IMR-90 (cell line): Measurements from ENCODE around the gene CHCHD4. TPM values are rescaled to one million over a fixed set of nuclear protein-coding genes. Genes with fewer than 3 reads are reported as not detected.

Experiments used
- ATAC-seq: fragments of 200-7000 bp; cut with Tn5 transposase; 2 replicates; pipeline ENCODE4 v1.9.1; 2020; ENCODE audit warnings: low read depth, mild to moderate bottlenecking, moderate library complexity
- BruUV-seq: library from RNA; stranded (reverse); fragments of 400-500 nt; replicated peaks from 2 replicates; lab custom pipeline; 2021; lab: Mats Ljungman, UMichigan
- CTCF ChIA-PET: fragments of 300-600 bp; formaldehyde crosslinking; extraction: SDS; loops from one replicate; lab custom pipeline; 2021; ENCODE audit warnings: antibody characterized with exemption; lab: Yijun Ruan, JAX
- POLR2A ChIA-PET: fragments of 300-600 bp; sonication (Branson Sonifier 250); formaldehyde crosslinking; loops from one replicate; lab custom pipeline; 2022; ENCODE audit warnings: antibody characterized with exemption; ENCODE audit not compliant: unreplicated experiment; lab: Charles Lee
- DNase-seq: peaks from one replicate; pipeline ENCODE4 v3.0.0; 2013
- H2AFZ ChIP-seq: replicated peaks from 2 replicates; pipeline ENCODE3; 2013; ENCODE audit warnings: low read length, mild to moderate bottlenecking; ENCODE audit not compliant: poor library complexity
- H2AK5ac ChIP-seq: 2 replicates; pipeline ENCODE4 v1.6.1; 2013; ENCODE audit warnings: low read depth, low read length, inconsistent platforms
- H2AK9ac ChIP-seq: replicated peaks from 2 replicates; pipeline ENCODE3; 2013; ENCODE audit warnings: mild to moderate bottlenecking, low read depth, low read length, moderate library complexity; ENCODE audit not compliant: poor library complexity
- H2BK120ac ChIP-seq: 2 replicates; pipeline ENCODE4 v1.6.1; 2013; ENCODE audit warnings: low read depth, low read length, inconsistent platforms
- H2BK15ac ChIP-seq: 3 replicates; pipeline ENCODE4 v1.6.1; 2013; ENCODE audit warnings: low read depth, low read length, inconsistent platforms
- H2BK20ac ChIP-seq: 2 replicates; pipeline ENCODE4 v1.6.1; 2013; ENCODE audit warnings: low read depth, mild to moderate bottlenecking, inconsistent platforms, low read length, moderate library complexity
- H2BK5ac ChIP-seq: 2 replicates; pipeline ENCODE4 v1.6.1; 2013; ENCODE audit warnings: mild to moderate bottlenecking, low read depth, low read length, inconsistent platforms; ENCODE audit not compliant: poor library complexity, severe bottlenecking
- H3K14ac ChIP-seq: replicated peaks from 2 replicates; pipeline ENCODE4 v1.6.1; 2013; ENCODE audit warnings: low read depth, low read length, inconsistent platforms
- H3K18ac ChIP-seq: 2 replicates; pipeline ENCODE4 v1.6.1; 2013; ENCODE audit warnings: low read depth, low read length, control low read depth
- H3K23ac ChIP-seq: 2 replicates; pipeline ENCODE4 v1.6.1; 2013; ENCODE audit warnings: low read depth, low read length, inconsistent platforms
- H3K27ac ChIP-seq: 2 replicates; pipeline ENCODE4 v1.5.1; 2013; ENCODE audit warnings: mild to moderate bottlenecking, control low read depth, low read length; ENCODE audit not compliant: insufficient read depth
- H3K27me3 ChIP-seq: 2 replicates; pipeline ENCODE4 v1.6.1; 2013; ENCODE audit warnings: low read length; ENCODE audit not compliant: control insufficient read depth, insufficient read depth
- H3K36me3 ChIP-seq: 2 replicates; pipeline ENCODE4 v1.6.1; 2013; ENCODE audit warnings: low read length, mixed read lengths; ENCODE audit not compliant: control insufficient read depth, insufficient read depth
- H3K4ac ChIP-seq: 2 replicates; pipeline ENCODE4 v1.6.1; 2013; ENCODE audit warnings: low read depth, low read length, inconsistent platforms
- H3K4me1 ChIP-seq: 2 replicates; pipeline ENCODE4 v1.6.1; 2013; ENCODE audit warnings: low read length, mixed read lengths; ENCODE audit not compliant: control insufficient read depth, insufficient read depth
- H3K4me2 ChIP-seq: 2 replicates; pipeline ENCODE4 v1.6.1; 2013; ENCODE audit warnings: low read depth, mild to moderate bottlenecking, control low read depth, low read length, moderate library complexity
- H3K4me3 ChIP-seq: 2 replicates; pipeline ENCODE4 v1.5.1; 2013; ENCODE audit warnings: low read depth, mild to moderate bottlenecking, control low read depth, low read length, moderate library complexity; ENCODE audit not compliant: insufficient read depth
- H3K56ac ChIP-seq: 2 replicates; pipeline ENCODE4 v1.6.1; 2013; ENCODE audit warnings: low read length, inconsistent platforms; ENCODE audit not compliant: insufficient read depth; ENCODE audit errors: extremely low read depth
- H3K79me1 ChIP-seq, 2 experiments: 2 replicates each; pipeline ENCODE4 v1.6.1; 2013; ENCODE audit warnings: low read length in 2 of 2, inconsistent platforms in 1 of 2, low read depth in 1 of 2
- H3K9ac ChIP-seq: 2 replicates; pipeline ENCODE4 v1.6.1; 2013; ENCODE audit warnings: low read depth, low read length, control low read depth
- H3K9me1 ChIP-seq: 2 replicates; pipeline ENCODE4 v1.6.1; 2013; ENCODE audit warnings: low read length, inconsistent platforms; ENCODE audit not compliant: insufficient read depth
- H3K9me3 ChIP-seq: 2 replicates; pipeline ENCODE4 v1.6.1; 2013; ENCODE audit warnings: low read length; ENCODE audit not compliant: control insufficient read depth, insufficient read depth
- H4K20me1 ChIP-seq: 2 replicates; pipeline ENCODE4 v1.6.1; 2013; ENCODE audit warnings: low read length, inconsistent platforms; ENCODE audit not compliant: insufficient read depth
- H4K5ac ChIP-seq: 2 replicates; pipeline ENCODE4 v1.6.1; 2013; ENCODE audit warnings: mild to moderate bottlenecking, low read depth, low read length, control low read depth
- H4K8ac ChIP-seq, 2 experiments: 2 replicates each; pipeline ENCODE4 v1.6.1; 2013; ENCODE audit warnings: low read depth in 2 of 2, low read length in 2 of 2, control low read depth in 1 of 2, inconsistent platforms in 1 of 2
- H4K91ac ChIP-seq: 2 replicates; pipeline ENCODE4 v1.6.1; 2013; ENCODE audit warnings: low read depth, low read length, inconsistent platforms; ENCODE audit not compliant: insufficient read depth
- BHLHE40 ChIP-seq: fragments of 150-350 bp; IDR thresholded peaks from 2 replicates; pipeline ENCODE4 v1.6.1; 2016; ENCODE audit warnings: mild to moderate bottlenecking, low read depth, low read length
- CHD1 ChIP-seq: IDR thresholded peaks from 2 replicates; pipeline ENCODE4 v1.6.1; 2012; ENCODE audit warnings: low read depth, low read length, improper control_type of control experiment
- CTCF ChIP-seq: conservative IDR thresholded peaks from 2 replicates; pipeline ENCODE4 v1.5.1; 2012; ENCODE audit warnings: mild to moderate bottlenecking, low read depth, low read length, improper control_type of control experiment
- ELK1 ChIP-seq: fragments of 150-350 bp; IDR thresholded peaks from 2 replicates; pipeline ENCODE4 v1.6.1; 2016; ENCODE audit warnings: low read depth, mild to moderate bottlenecking, low read length, moderate library complexity, borderline replicate concordance
- MAFK ChIP-seq: IDR thresholded peaks from 2 replicates; pipeline ENCODE4 v1.6.1; 2012; ENCODE audit warnings: low read depth, low read length, improper control_type of control experiment
- MAZ ChIP-seq: IDR thresholded peaks from 2 replicates; pipeline ENCODE4 v1.6.1; 2012; ENCODE audit warnings: low read depth, mild to moderate bottlenecking, low read length, improper control_type of control experiment, moderate library complexity, borderline replicate concordance
- MXI1 ChIP-seq: IDR thresholded peaks from 2 replicates; pipeline ENCODE4 v1.6.1; 2012; ENCODE audit warnings: low read depth, mild to moderate bottlenecking, low read length, moderate library complexity, borderline replicate concordance
- POLR2A ChIP-seq: IDR thresholded peaks from 2 replicates; pipeline ENCODE4 v1.6.1; 2012; ENCODE audit warnings: mild to moderate bottlenecking, low read depth, low read length
- RAD21 ChIP-seq: IDR thresholded peaks from 2 replicates; pipeline ENCODE4 v1.6.1; 2012; ENCODE audit warnings: low read length, improper control_type of control experiment
- RCOR1 ChIP-seq: IDR thresholded peaks from 2 replicates; pipeline ENCODE4 v1.6.1; 2012; ENCODE audit warnings: mild to moderate bottlenecking, low read length, improper control_type of control experiment; ENCODE audit not compliant: insufficient replicate concordance
- USF2 ChIP-seq: fragments of 150-350 bp; IDR thresholded peaks from 2 replicates; pipeline ENCODE4 v1.6.1; 2017; ENCODE audit warnings: mild to moderate bottlenecking, antibody characterized with exemption, low read length, low read depth
- WGBS, 2 experiments: methylation state at CpG; one replicate each; pipeline versions ENCODE4 v1.1.5 to v1.1.7; 2013; ENCODE audit warnings: missing lambda C conversion rate in 2 of 2; ENCODE audit not compliant: insufficient read length in 1 of 2; ENCODE audit errors: extremely low coverage in 2 of 2; 5-methylcytosine and 5-hydroxymethylcytosine counted together
- dilution Hi-C: fragments of 300-500 bp; cut with HindIII; formaldehyde crosslinking; loops from one replicate; pipeline ENCODE4 v1.14.3; 2018; ENCODE audit warnings: low sequenced_read_pairs; ENCODE audit not compliant: unreplicated experiment
- in situ Hi-C: fragments of 300-500 bp; cut with MboI; formaldehyde crosslinking; loops from 3 replicates; pipeline ENCODE4 v1.14.3; 2019; ENCODE audit warnings: low sequenced_read_pairs, inconsistent platforms, mixed read lengths
- intact Hi-C: fragments of 100-400 bp; cut with micrococcal nuclease; formaldehyde crosslinking; loops from 2 replicates; pipeline ENCODE4 v1.10.0; 2022
- polyA plus RNA-seq, 3 experiments: library from polyadenylated mRNA; depleted of rRNA; stranded (reverse); fragments of >200 nt; gene quantifications; 2 replicates each; pipeline ENCODE4 v1.2.3, GENCODE V29; 2012; ENCODE audit warnings: low replicate concordance in 1 of 3
- total RNA-seq: library from RNA; depleted of rRNA; stranded (reverse); fragments of >200 nt; gene quantifications from 2 replicates; pipeline ENCODE4 v1.2.3, GENCODE V29; 2012

The CHCHD4 gene
- total and polyA plus RNA-seq, 2 of the 4 experiments (the other 2 are of a cell fraction) = 9.0 to 9.8 TPM

GRCh38 chr3:14161282-14161681, 36.6 kb upstream of the CHCHD4 start:
- no peaks in the 10 kb centered on the region for H3K4me1 ChIP-seq
- H2AK9ac ChIP-seq = no peak overlapping the region
- peaks cover 2% of the 10 kb centered on the region; the same call in 1 of the 2 replicates for H3K9me1 ChIP-seq
- no peak overlapping the region for H3K14ac ChIP-seq
- intact Hi-C loops (no loop called here), in situ Hi-C loops (no loop called here), dilution Hi-C loops (no loop called here)
- BruUV-seq = no TSS peak
- no peak for ATAC-seq
- DNase-seq = no peak
- no peak overlapping the region for H2AK5ac ChIP-seq
- no peak overlapping the region for H4K8ac ChIP-seq
- no peak for TF ChIP-seq MAZ
- no peak for TF ChIP-seq CTCF
- TF ChIP-seq ELK1 = no peak
- no peak for TF ChIP-seq BHLHE40
- TF ChIP-seq MXI1 = no peak
- no peak for TF ChIP-seq RCOR1
- TF ChIP-seq RAD21 = no peak
- TF ChIP-seq POLR2A = no peak
- no peak for TF ChIP-seq MAFK
- no peak for TF ChIP-seq CHD1
- no peak for TF ChIP-seq USF2
- no peak overlapping the region for H3K18ac ChIP-seq
- WGBS, 2 experiments = no CpG with 5 or more reads among the region's 2 CpGs
- H4K5ac ChIP-seq = no peak overlapping the region
- no peak overlapping the region for H3K4ac ChIP-seq
- no peak overlapping the region for H3K56ac ChIP-seq
- H3K4me2 ChIP-seq = no peak overlapping the region
- H3K79me1 ChIP-seq = peaks cover 15 to 27% of the 10 kb centered on the region in 2 experiments
- no peak overlapping the region for H2AFZ ChIP-seq
- H2BK20ac ChIP-seq = no peak overlapping the region
- H2BK120ac ChIP-seq = no peak overlapping the region
- no peak overlapping the region for H3K4me3 ChIP-seq
- H4K20me1 ChIP-seq = no peaks in the 10 kb centered on the region
- ChIA-PET CTCF (no interaction called here), POLR2A (no interaction called here)
- H3K27ac ChIP-seq = no peak overlapping the region
- no peak overlapping the region for H2BK5ac ChIP-seq
- no peak overlapping the region for H2BK15ac ChIP-seq
- no peak overlapping the region for H3K23ac ChIP-seq
- no peak overlapping the region for H3K9ac ChIP-seq
- no peaks in the 10 kb centered on the region for H3K27me3 ChIP-seq
- peaks cover 73% of the 10 kb centered on the region for H3K36me3 ChIP-seq
- H3K9me3 ChIP-seq = peaks cover 4% of the 10 kb centered on the region; the same call in 1 of the 2 replicates
- H4K91ac ChIP-seq = no peak overlapping the region
